C4-2B (cell line): ENCODE results near the gene OPRL1.

Experiments used
- H3K27ac ChIP-seq: fragments of 450-650 bp; 2 replicates; pipeline ENCODE4 v1.5.1; 2017
- ZFX ChIP-seq: fragments of 450-650 bp; IDR thresholded peaks from 2 replicates; pipeline ENCODE4 v1.6.1; 2017
- TF ChIP-seq, protein P1 (sequence below): fragments of 450-650 bp; conservative IDR thresholded peaks from 2 replicates; pipeline ENCODE4 v1.5.1; 2017; ENCODE audit warnings: mild to moderate bottlenecking

OPRL1 gene

DNA sequence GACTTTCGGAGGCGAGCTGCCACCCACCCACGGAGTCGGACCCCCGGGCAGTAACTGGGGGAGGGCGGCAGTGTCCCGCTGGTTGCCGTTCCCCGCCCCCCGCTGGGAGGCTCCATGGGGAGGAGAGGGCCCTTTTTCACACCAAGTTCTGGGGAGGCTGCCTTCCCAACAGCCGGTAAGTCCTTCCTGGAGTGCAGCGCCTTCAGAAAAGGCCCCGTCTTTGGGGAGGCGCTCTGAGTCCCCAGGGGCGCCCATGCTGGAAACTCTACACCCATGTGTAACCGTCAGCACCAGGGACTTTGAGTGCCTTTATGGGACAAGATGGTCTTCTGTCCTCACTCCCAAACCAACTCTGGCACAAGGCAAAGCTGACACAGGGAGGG lies 30.0 kb upstream of the OPRL1 start:
- no peak overlapping the region for H3K27ac ChIP-seq
- TF ChIP-seq, protein P1, sequence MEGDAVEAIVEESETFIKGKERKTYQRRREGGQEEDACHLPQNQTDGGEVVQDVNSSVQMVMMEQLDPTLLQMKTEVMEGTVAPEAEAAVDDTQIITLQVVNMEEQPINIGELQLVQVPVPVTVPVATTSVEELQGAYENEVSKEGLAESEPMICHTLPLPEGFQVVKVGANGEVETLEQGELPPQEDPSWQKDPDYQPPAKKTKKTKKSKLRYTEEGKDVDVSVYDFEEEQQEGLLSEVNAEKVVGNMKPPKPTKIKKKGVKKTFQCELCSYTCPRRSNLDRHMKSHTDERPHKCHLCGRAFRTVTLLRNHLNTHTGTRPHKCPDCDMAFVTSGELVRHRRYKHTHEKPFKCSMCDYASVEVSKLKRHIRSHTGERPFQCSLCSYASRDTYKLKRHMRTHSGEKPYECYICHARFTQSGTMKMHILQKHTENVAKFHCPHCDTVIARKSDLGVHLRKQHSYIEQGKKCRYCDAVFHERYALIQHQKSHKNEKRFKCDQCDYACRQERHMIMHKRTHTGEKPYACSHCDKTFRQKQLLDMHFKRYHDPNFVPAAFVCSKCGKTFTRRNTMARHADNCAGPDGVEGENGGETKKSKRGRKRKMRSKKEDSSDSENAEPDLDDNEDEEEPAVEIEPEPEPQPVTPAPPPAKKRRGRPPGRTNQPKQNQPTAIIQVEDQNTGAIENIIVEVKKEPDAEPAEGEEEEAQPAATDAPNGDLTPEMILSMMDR: no peak
- no peak for TF ChIP-seq ZFX

DNA sequence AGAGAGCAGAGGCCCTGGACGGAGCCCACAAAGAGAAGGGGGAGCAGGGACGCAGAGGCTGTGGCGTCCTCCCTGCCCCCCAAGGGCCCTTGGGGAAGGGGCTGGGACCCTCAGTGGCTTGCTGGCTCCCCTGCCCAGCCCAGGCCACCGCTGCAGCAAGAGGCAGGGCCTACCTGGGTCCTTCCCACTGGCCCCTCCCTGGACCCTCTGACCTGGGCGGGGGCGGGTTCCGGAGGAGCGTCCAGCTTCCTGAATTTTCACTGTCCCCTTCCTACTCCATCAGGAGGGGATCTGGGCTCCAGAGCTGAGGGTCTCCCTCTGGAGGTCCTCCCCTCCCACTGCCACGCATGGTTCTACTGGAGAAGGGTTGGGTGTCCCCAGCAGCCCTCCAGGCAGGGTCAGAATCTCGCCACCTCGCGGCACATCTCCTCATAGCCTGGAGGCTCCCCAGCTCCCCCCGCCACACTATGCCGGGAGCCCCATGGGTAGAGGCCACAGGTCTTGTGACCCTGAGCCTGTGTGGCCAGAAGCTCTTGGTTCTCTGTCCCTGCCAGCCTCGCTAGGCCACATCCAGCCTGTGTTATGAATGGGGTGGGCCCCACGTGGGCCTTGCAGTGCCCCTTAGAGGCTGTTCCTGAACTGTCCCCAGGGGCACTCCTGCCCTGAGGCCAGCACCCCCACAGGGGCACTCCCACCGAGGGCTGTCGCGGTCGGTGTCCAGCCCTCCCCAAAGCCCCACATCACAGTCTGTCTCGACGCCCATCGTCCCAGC lies 29.4 kb upstream of the OPRL1 start:
- no peak for TF ChIP-seq ZFX
- TF ChIP-seq, protein P1: no peak
- H3K27ac ChIP-seq: no peak overlapping the region

- TF ChIP-seq ZFX: no peak
- TF ChIP-seq, protein P1: no peak
- H3K27ac ChIP-seq: no peak overlapping the region
Measured at GRCh38 chr20:64051033-64051452, 28.8 kb upstream of the OPRL1 start.

- no peak overlapping the region for H3K27ac ChIP-seq
- no peak for TF ChIP-seq ZFX
- TF ChIP-seq, protein P1: no peak
Measured at GRCh38 chr20:64051561-64052325, 28.1 kb upstream of the OPRL1 start.

DNA sequence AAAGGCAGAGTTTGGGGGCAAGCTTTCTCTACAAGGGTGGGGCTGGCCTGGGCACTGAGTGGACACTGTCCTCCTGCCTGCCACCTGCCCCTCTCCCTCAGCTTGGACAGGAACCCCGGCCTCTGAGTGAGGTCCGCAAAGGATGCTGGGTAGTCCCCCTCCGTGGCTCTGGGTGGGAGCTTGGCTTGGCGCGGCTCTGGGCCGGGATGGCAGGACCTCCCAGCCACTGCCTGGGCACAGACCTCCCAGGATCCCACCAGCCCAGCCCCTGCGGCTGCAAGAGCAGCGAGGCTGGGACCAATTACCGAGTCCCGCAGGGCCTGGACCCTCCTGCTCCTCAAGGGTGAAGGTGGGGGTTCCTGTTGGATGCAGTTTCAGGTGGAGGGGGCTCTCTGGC lies 27.6 kb upstream of the OPRL1 start:
- H3K27ac ChIP-seq: no peak overlapping the region
- TF ChIP-seq, protein P1: no peak
- no peak for TF ChIP-seq ZFX

GRCh38 chr20:64052987-64053840 lies 26.7 kb upstream of the OPRL1 start:
- TF ChIP-seq ZFX: no peak
- TF ChIP-seq, protein P1: no peak
- H3K27ac ChIP-seq: no peak overlapping the region
